T47D (cell line): ENCODE results near the gene PCDH15.
"Not testable (repeated sequence)": the region's sequence is repeated elsewhere in the genome, so short reads cannot be mapped to it uniquely, and the experiment has no call there.

Source experiments
- DNase-seq, 2 experiments: peaks; one replicate each; pipeline versions ENCODE4 v3.0.0 to v3.0.0-alpha.2; 2011 to 2012; ENCODE audit warnings: low read depth in 1 of 2, low spot score in 1 of 2
- JUND ChIP-seq: IDR thresholded peaks from 2 replicates; pipeline ENCODE4 v1.6.1; 2012; ENCODE audit warnings: low read depth
- in situ Hi-C: cut with HindIII; loops from 2 replicates; pipeline ENCODE4 v1.10.0; 2016; ENCODE audit warnings: low sequenced_read_pairs, low pct_unique_long_range_greater_than_20kb

PCDH15 gene

DNA sequence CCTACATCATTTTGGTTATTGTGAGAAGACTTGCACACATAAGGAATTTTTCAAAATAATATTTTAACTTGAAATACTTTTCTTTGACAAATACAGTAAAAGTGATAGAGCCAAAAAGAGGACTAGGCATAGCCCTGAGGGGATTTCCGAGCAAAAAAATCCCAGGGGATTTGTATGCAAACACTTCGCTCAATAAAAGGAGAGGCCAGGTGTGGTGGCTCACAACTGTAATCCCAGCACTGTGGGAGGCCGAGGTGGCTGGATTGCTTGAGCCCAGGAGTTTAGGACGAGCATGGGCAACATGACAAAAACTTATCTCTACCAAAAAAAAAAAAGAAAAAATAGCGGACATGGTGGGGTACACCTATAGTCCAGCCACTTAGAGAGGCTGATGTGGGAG, 193.0 kb downstream of the PCDH15 start:
- no peak for TF ChIP-seq JUND
- in situ Hi-C loops, result no loop called here
- DNase-seq, result no peak

DNA sequence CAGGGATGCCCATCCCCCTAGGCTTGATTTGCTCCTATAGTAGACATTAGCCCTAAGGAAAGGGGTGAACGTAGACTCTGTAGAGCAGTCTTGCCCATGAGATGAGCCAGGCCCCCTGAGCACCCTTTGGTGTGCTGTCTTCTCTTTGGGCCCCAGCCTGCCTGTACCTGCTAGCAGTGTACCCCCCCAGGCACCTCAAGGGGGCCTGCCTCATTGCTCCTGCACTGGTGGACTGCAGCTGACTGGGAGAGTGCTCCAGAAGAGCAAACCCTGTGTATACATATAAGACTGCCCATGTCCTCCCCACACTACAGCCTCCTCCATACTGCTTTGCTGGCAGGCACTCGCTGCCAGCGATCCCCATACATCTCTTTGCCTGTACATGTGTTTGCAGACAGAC, 206.7 kb downstream of the PCDH15 start:
- no peak for TF ChIP-seq JUND
- in situ Hi-C loops, result no loop called here
- no peak for DNase-seq

DNA sequence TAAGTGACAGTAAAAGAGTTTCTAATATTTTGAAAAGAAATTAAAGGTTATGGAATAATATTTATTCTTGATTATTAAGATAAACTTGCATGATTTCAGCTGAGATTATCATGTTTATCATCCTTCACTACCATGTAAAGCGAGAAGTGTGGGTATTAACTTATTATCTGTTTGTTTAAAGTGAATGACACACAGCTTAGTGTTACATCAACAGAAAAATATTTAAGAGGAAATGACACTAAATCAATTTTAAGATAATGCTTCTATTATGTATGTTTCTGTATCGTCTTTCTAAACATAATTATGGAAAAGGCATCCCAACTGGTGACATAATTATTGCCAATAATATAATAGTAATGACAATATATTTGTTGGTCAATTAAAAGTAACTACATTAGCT, 213.1 kb downstream of the PCDH15 start:
- no peak for DNase-seq
- in situ Hi-C loops, result no loop called here

DNA sequence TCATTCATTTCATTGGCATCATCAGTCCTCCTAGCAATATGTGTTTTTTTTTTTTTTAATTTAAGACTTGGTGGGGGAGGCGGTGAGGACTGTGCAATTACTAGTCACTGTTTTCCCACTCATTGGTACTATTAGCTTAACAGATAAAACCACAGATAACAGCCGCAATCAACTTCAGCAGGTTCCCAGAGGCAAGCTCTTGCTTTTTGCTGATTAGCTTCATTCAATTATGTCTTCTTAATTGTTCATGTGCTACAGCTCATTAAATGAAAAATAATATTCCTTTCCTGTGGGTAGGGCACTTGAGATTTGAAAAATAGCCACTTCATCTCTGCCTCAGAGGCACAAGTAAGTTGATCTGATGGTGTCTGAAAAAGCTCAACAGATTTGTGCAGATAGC, 215.5 kb downstream of the PCDH15 start:
- no peak for DNase-seq
- no peak for TF ChIP-seq JUND
- in situ Hi-C loops, result no loop called here

More for the DNA sequence above, 213.1 kb downstream of the PCDH15 start:
- no peak for TF ChIP-seq JUND

DNA sequence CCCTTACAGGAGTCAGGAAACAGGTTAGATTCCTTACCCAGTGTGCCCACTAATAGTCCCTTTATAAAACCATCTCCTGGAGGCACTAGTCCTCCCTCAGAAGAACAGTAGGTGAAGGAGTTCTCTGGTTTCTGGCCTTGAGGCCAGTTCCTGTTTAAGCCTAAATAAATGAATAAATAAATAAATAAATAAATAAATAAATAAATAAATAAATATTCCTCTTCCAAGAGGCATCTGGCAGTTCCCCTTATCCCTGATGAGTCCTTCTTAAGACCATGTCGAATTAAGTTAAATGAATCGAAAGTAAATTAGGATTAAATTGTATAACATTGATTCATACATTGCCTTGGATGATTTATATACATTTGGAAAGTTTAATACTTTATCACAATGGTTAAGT, 223.3 kb downstream of the PCDH15 start:
- no peak for TF ChIP-seq JUND
- no peak for DNase-seq
- in situ Hi-C loops, result no loop called here

DNA sequence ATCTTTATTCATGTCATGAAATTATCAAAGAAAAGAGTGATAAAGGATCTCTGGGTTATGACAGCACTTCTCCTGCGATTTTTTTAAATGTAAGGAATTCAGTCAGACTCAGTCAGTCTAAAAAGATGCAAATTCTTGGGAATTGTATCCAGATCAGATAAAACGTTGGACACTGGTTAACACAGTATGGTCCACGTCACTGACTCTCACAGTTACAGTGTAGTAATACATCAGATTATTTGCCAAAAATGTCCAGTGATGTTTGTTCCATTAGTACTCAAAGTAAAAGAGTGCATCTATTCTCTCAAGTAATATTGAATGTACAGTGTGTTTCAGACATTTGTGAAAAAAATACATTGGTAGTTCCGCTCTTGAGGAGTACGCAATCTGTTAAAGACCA, 224.5 kb downstream of the PCDH15 start:
- no peak for TF ChIP-seq JUND
- DNase-seq, result no peak
- in situ Hi-C loops, result no loop called here

DNA sequence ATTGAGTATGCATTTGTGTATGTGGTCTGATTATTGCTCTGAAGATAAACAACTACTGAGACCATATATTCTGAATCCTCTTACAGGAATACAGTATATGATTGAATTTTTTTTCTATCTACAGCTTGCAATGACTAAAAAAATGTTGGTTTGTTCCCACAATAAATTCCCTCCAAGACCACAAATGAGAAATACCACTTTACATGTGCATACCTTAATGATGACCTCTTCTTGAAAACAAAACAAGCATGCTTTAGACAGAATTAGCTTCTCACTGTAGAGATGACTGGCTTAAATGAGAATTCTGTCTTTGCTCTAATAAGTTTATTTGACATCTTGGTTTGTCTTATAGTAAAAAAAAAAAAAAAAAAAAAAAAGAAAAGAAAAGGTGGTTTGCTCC, 241.5 kb downstream of the PCDH15 start:
- TF ChIP-seq JUND, result no peak
- DNase-seq, result no peak
- in situ Hi-C loops, result no loop called here

DNA sequence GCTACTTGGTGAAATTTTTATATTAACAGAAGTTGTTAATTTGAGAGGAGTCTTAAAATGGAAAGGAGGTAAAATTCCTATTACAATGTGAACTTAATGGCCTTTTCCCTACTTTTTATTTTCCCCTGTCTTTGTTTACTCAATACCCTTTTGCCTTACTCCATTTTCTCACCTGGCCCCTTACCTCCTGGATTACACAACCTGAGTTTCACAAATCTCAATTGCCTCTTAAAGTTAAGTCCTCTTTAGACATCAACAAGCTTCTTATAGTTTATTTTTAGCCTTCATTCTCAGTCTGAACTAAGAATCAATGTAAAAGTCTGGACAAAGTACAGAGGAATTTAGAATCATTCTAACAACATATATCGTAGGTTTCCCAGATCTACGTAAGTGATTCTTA, 247.0 kb downstream of the PCDH15 start:
- DNase-seq, result no peak
- in situ Hi-C loops, result no loop called here
- no peak for TF ChIP-seq JUND

DNA sequence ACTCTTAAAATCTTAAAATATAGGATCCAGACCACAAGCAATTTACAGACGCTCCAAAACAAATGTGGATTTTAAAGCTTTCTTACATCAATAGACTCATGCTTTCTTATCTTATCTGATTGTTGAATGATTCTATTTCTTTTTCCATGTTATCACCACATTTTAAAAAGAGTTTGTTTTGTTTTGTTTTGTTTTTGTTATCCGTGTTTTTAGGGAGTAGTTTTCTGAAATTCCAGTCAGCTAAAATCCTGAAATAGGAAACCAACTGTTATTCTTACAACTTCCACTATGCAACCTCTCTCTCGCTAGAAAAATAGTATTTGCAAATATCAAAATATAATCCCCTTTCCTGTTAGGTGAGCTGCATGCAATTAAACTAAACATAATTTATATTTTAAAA, 251.0 kb downstream of the PCDH15 start:
- TF ChIP-seq JUND, result no peak
- in situ Hi-C loops, result no loop called here
- no peak for DNase-seq

DNA sequence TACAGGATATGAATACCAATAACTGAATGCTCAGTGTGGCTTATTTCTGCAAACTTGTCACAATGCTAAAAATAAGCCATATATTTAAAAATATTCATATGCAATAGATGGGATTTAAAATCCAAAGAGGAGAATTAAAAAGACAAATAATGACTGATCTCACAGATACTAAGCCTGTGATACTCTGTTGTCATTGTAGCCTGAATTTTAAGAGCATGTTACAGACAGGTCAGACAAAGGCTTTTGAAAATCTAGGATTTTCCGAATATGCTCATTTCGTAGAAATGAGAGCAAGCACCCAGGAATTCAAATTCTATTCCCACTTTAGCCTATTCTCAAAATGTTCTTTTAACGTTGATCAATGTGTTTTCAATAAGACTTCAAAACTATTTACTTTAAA, 269.7 kb downstream of the PCDH15 start:
- TF ChIP-seq JUND, result no peak
- DNase-seq, result no peak
- in situ Hi-C loops, result no loop called here

DNA sequence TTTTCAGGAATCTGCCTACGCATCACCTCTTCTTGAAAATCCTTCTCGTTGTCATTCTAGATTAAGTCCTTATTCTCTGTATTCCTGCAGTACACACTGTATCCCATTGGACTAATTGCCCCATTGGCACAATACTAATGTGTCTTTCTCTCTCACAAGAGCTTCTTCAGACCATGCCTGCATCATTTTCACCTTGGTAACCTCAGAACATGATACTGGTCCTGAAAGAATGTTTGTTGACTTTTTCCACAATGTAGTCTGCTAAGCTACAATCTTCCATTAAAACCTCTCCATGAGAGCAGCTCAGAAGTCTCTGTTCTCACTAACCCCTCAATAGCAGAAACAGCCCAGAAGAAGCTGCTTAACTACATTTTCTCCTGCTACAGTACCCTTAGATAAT, 270.7 kb downstream of the PCDH15 start:
- in situ Hi-C loops, result no loop called here
- no peak for DNase-seq
- no peak for TF ChIP-seq JUND

DNA sequence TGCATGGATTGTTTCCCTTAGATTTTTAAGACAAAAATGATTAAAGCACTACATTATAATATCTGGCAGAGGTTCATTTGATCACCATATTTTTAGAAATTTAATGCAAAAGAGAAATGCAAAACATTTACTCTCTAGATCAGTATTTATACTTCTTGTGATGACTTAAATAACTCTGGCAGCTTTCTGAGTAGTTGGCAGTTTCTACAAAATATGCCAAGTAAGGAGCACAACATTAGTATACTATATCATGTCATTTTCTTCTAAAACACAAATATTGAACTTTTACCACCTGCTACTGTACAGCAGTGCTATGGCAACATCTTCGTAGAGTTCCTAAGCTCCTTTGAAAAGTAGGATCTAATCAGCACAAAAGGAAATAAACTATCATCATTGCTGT, 275.2 kb downstream of the PCDH15 start:
- DNase-seq, result no peak
- TF ChIP-seq JUND, result no peak
- in situ Hi-C loops, result no loop called here

DNA sequence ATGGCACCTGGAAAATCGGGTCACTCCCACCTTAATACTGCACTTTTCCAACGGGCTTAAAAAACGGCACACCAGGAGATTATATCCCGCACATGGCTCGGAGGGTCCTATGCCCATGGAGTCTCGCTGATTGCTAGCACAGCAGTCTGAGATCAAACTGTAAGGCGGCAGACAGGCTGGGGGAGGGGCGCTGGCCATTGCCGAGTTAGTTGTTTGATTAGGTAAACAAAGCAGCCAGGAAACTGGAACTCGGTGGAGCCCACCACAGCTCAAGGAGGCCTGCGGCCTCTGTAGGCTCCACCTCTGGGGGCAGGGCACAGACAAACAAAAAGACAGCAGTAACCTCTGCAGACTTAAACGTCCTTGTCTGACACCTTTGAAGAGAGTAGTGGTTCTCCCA, 285.8 kb downstream of the PCDH15 start:
- peak in 1 of 2 experiments; percentile 49 for DNase-seq
- in situ Hi-C loops, result not testable (repeated sequence)

DNA sequence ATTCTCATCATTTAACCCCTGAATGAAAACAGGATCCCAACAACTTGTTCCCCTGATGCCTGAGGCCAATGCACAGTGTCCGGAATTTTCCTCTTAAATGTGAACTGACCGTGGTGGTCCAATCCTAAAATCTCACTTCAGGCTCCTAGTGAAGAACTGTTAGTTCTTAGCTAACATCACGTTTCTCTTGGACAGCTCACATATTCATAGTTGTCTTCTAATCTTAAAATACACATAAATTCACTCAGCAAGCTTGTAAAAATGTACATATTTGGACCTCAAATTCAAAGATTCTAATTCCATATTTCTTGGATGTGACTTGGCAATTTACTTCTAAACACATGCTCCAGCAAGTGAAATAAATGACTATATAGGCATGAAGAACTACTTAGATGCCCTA, 297.2 kb downstream of the PCDH15 start:
- TF ChIP-seq JUND, result no peak
- no peak for DNase-seq
- in situ Hi-C loops, result no loop called here

DNA sequence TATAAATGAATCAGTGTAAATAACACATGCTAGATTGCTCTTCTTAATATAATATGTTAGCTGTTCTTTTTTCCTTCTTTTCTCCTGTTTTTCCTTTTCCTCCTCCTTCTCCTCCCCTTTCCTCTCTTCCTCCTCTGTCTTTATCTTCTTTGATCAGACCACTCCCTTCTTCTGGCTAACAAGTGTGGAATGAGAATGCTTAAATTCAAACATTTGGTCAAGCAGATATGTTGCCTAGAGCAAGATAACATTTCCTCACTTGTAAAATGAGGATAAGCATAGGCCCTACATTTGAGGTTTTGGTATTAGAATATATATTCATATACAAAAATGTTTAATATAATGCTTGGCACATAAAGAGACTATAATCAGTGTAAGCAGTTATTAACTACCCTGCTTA, 299.1 kb downstream of the PCDH15 start:
- TF ChIP-seq JUND, result no peak
- in situ Hi-C loops, result no loop called here
- DNase-seq, result no peak
